Fibroblast of the aortic adventitia (primary cell): ENCODE measurements around the gene ZNF213. TPM values are rescaled to one million over a fixed set of nuclear protein-coding genes. Genes with fewer than 3 reads are reported as not detected.

Source experiments
- DNase-seq: peaks from one replicate; pipeline ENCODE4 v3.0.0-alpha.2; 2010; ENCODE audit warnings: low read depth
- H3K4me3 ChIP-seq: 2 replicates; pipeline ENCODE4 v1.5.1; 2011; ENCODE audit warnings: low read depth, mild to moderate bottlenecking, control low read depth, low read length, moderate library complexity
- CTCF ChIP-seq: IDR thresholded peaks from 2 replicates; pipeline ENCODE4 v1.5.1; 2011; ENCODE audit warnings: mild to moderate bottlenecking, low read length, control low read depth, inconsistent platforms; ENCODE audit not compliant: insufficient read depth
- total RNA-seq: library from RNA; depleted of rRNA; stranded (reverse); fragments of >200 nt; gene quantifications from 2 replicates; pipeline ENCODE4 v1.2.3, GENCODE V29; 2012; ENCODE audit warnings: low replicate concordance

Gene ZNF213
- total RNA-seq, 1 donor: 6.9 TPM

- no peak for DNase-seq
- TF ChIP-seq CTCF: no peak
- no peak overlapping the region for H3K4me3 ChIP-seq
Observed at GRCh38 chr16:3141781-3142311, 7.0 kb downstream of the ZNF213 start.

GRCh38 chr16:3142327-3142726 lies 7.5 kb downstream of the ZNF213 start:
- no peak for TF ChIP-seq CTCF
- no peak for DNase-seq
- no peak overlapping the region for H3K4me3 ChIP-seq

GRCh38 chr16:3142770-3143169 lies 7.9 kb downstream of the ZNF213 start:
- H3K4me3 ChIP-seq: no peak overlapping the region
- no peak for TF ChIP-seq CTCF
- DNase-seq: no peak

GRCh38 chr16:3143189-3143588 lies 8.4 kb downstream of the ZNF213 start:
- DNase-seq: no peak
- H3K4me3 ChIP-seq: no peak overlapping the region
- TF ChIP-seq CTCF: no peak

DNA sequence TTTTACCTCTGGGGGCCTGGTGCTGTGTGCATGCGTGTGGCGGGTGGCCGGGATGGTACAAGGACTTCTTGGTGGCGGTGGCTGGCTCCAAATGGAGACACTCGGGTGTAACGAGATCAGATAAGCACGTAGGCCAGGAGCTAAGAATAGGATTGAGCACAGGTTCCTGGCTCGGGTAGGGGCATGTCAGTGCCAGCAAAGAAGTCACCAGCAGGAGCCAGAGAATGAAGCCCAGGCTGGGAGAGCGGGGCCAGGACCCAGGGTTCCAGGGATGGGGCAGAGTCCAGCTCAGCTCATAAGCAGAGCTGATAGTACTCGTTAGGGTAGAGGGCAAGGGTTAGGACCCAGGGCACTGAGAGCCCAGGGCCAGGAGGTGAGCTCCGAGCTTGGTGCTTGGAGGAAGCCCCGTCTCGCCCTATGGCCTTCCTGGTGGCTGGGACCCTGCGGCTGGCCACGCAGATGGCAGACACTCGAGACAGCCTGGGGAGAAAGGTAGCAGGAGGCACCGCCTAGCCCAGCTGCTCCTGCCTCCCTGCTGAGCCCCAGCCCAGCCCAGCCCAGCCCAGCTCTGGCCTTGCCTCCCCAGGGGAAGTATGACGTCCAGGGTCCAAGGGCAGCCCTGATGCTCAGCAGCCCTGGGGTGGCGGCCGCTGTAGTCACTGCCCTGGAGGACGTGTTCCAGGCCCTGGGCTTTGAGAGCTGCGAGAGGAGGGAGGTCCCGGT lies 8.9 kb downstream of the ZNF213 start:
- no peak overlapping the region for H3K4me3 ChIP-seq
- no peak for DNase-seq
- TF ChIP-seq CTCF: no peak

DNA sequence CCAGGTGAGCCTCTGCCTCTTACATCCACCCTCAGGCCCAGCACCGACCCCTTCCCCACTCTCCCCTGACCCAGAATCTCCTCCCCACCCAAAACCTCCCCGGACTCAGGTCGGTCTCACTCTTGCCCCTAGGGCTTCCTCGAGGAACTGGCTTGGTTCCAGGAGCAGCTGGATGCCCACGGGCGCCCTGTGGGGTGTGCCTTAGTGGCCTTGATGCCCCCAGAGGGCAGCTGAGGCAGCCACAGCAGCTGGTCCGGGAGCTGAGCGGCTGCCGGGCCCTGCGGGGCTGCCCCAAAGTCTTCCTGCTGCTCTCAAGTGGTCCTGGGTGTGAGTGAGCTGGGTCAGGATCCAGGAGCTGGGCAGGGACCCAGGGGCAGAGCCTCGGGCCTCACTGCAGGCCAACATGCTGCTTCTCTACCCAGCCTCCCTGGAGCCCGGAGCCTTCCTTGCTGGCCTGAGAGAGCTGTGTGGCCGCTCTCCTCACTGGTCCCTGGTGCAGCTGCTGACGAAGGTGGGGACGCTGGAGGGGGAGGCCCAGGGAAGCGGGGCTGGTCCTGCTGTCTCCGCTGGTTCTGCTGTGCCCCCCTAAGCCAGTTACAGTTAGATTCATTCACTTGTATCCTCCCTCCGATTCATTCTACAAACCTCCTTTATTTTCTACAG lies 9.6 kb downstream of the ZNF213 start:
- DNase-seq: no peak
- no peak overlapping the region for H3K4me3 ChIP-seq
- no peak for TF ChIP-seq CTCF
